ENCODE measurements around the gene CKS2. TPM values are rescaled to one million over a fixed set of nuclear protein-coding genes. Genes with fewer than 3 reads are reported as not detected.

The CKS2 gene
- polyA plus RNA-seq, 5 donors, result 69.7 to 139 (median 78.1) TPM

GRCh38 chr9:89346696-89347095 lies 35.7 kb downstream of the CKS2 start:
- DNase-seq, result no peak

- DNase-seq, result no peak
Observed at GRCh38 chr9:89347651-89348050, 36.7 kb downstream of the CKS2 start.

- DNase-seq, result no peak
Observed at GRCh38 chr9:89349607-89350006, 38.6 kb downstream of the CKS2 start.

DNA sequence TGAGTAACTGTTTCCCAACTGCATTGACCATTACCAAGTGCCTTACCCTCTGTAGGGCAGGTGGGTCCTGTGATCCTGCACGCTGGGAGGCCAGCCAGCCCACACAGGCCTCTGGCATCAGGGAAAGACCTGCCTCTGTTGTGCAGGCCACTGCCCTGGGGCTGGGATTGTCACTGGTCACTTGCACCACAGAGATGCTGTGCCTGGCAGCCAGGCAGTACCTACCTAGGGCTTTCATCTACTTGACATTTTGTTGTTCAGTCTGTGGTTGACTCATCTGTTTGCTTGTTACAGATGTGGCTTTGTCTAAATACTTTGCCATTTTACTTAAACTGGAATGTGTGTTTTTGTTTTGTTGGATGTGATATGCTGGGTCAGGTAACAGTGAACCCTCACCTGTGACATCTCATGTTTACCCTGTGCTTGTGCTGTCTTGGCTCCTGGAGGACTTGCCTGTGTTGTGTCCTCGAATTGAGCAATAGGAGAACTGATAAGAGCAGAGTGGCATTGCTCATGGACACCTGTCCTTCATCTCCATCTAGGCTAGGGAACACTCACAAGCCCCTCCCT lies 40.1 kb downstream of the CKS2 start:
- DNase-seq, result no peak

- DNase-seq, result no peak
Observed at GRCh38 chr9:89351584-89352300, 40.7 kb downstream of the CKS2 start.

DNA sequence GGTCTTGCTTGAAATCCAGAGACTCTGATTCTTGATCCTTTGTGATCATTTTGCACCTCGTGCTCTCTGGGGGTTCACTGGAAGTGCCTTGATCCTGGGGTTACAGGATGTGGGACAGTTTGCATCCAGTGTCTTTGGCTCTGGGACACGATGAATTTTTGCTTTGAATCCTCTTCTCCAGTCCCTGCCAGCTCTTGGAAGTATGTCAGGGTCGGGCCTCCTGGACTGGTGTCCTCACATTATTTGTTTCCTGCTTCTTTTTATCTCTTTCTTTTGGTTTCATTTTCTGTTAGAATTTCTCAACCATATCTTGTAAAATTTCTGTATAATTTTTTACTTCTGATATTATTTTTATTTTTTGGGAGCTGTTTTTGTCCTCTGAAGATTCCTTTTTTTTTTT lies 41.5 kb downstream of the CKS2 start:
- DNase-seq, result no peak

GRCh38 chr9:89352874-89353649 lies 42.1 kb downstream of the CKS2 start:
- no peak for DNase-seq

- DNase-seq, result no peak
Observed at GRCh38 chr9:89353989-89354388, 43.0 kb downstream of the CKS2 start.

DNA sequence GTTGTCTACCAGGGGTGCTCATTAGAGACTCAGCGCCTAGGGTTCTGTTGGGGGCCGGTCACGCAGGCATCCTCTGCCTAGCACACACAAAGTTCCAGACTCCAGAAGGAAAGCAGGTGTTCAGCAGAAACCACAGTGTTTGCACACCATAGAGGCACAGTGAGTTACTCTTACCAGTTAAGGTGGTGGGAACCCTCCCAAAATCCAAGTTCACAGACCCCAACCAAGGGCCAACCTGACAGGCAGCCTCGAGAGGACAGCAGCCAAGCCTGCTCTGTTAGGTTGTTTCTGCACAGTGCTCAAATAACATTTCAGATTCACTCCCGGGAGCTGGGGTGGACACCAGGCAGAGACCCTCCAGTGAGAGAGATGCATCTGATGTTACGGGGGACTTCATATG lies 43.5 kb downstream of the CKS2 start:
- DNase-seq, result no peak

GRCh38 chr9:89356782-89357181 lies 45.8 kb downstream of the CKS2 start:
- no peak for DNase-seq

GRCh38 chr9:89357331-89358197 lies 46.6 kb downstream of the CKS2 start:
- DNase-seq, result no peak

- no peak for DNase-seq
Observed at GRCh38 chr9:89358376-89358916, 47.5 kb downstream of the CKS2 start.

DNA sequence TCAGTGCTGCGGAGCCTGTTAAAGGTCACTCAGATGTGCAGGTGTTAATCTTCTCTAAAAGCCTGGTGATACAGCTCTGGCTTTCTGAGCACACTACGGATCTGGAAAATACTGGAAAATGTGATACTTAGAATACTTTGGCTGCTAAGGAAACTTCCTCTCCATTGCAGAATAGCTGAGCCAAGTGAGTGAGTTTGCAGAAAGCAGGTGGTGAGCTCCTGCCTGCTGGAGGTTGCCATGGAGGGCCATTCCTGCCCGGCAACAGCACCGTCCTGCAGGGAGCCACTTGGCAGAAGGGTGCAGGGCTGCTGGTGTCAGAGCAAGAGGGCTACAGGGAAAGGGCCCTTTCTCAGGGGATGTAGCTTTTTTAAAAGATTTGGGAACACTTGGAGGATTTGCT lies 48.0 kb downstream of the CKS2 start:
- DNase-seq, result no peak

DNA sequence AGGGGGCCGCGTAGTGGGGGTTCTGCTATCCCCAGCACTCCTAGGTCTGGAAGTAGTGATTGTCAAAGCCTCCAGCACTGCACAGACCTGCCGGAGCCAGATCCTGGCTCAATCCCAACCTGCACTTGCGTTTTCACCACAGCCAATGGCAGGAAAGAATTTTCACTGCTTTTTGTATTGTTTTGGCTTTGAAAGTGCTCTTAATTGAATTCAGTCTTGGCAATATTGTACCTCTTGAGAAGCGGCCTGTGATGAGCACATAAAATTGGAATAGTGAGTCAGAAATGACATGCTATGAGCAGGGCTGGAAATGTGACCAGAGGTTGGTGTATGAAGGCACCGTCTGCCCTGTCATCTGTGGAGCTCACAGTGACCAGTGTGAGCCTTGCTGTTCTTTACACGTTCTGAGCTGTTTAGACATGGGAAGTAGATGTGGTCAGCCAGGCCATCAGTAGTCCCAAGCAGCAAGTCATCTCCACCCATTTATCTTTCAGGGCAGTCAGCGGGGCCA lies 48.8 kb downstream of the CKS2 start:
- no peak for DNase-seq

DNA sequence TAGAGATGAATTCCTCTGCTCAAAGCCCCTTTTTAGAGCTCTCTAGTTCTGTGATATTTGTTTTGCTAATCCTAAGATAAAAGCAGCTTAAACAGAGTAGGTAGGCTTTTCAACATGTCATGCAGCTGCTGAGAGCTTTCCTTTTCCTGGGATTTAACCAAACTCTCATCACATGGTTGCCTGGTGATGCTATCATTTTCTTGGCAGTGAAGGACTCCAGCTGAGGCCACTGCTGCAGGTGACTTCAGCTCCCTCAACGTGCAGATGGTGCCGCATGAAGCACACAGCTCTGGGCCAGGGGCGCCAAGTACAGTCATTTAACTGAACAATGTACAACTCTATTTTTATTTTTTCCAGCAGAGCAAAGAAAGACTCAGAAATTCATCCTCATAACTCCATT lies 49.5 kb downstream of the CKS2 start:
- DNase-seq, result no peak

DNA sequence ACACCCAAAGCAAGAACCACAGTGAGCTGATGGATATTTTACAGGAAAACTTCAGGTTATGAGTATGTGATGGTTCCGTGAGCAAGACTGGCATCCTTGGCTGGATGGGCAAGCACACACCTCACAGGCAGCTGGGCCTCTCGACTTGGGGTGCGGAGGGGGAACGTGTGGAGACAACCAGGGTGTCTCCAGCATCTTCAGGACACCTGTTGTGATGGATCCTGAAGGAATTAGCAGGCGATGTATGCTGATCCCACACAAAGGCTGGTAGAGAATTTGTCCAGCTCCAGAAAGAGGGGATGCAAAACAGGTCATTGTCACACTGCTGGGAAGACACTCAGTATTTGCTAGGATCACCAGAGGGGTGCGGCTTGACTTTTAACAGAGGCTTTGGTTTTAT lies 50.0 kb downstream of the CKS2 start:
- DNase-seq, result no peak

DNA sequence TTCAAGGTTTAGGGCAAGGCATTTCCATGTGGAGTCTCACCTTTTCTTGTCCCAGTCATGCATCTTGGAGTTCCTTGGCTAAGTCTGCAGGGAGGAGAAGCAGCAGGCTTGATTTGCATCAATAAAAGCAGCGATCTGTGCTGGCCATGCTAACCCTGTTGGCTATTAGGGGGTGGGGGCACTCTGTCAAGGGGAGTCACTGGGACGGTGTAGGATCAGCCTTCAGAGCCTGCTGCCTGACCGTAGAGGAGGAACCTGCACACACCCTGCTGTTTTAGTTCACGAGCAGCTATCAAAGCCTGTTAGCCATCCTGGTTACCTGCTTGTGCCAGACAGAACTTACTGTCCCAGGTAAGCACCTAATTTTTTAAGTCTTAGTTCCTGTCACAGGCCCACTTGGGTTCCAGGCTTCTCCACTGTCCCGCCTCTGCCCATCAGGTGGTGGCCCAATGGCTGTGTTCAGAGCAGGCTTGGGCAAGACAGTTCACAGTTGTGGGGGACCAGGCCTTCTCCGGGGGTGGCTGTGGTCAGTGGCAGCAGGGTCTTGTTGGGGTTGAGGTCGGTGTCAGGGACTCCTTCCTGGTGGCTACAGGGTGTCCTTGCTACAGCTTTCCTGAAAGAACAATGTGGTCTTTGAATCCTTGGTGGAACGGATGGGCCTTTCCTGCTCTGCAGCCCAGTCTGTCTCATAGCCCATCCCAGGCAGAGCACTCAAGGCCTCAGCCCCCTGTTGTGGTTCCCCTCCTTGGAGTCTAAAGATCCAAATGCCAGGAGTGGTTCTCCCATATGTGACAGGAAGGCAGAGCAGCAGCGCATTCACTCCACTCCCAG lies 51.0 kb downstream of the CKS2 start:
- DNase-seq, result no peak

DNA sequence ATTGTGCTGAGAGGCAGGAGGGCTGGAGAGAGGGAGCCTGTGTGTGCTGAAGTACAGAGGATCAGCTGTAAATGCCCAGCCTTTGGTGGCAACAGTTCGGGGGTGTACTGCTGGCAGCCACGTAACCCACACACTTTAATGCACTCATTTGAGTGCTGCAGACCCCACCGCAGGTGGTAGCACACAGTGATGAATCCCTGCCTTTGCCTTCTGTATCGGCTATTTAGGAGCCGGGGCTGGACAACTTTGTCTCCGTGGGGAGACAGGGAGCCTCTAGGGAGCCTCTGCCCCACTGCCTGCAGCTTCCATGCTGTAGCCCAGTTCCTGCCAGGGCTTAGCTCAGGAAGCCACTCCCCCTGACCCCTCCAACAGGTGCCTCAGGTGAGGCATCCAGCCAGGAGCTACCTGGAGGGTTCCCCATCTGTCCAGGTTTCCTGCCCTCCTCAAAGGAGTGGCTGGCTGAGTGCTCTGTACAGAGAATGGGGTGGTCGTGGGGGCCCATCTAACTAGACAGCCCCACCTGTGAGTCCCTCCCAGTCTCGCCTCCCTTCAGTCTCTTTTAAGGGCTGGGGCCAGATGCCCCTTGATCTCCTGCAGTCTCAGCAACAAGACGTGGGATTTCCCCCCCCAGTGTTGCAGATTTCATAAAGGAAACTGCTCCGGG lies 51.8 kb downstream of the CKS2 start:
- DNase-seq, result no peak

GRCh38 chr9:89363311-89363670 lies 52.3 kb downstream of the CKS2 start:
- no peak for DNase-seq
